Activated CD4-positive, alpha-beta T cell treated with anti-CD3 and anti-CD28 coated beads, Interleukin-10, Interleukin-2, amounts not matched to agents 100 ng/mL and 50 ng/mL, durations not matched to agents 16 hours and 8 hours (primary cell): ENCODE measurements around the gene MFGE8.

Source experiments
- DNase-seq: peaks from one replicate; pipeline ENCODE4 v3.0.0-alpha.2; 2020

Gene MFGE8

GRCh38 chr15:88897456-88898194 is 15.6 kb downstream of the MFGE8 start:
- DNase-seq, result peak; percentile 66

DNA sequence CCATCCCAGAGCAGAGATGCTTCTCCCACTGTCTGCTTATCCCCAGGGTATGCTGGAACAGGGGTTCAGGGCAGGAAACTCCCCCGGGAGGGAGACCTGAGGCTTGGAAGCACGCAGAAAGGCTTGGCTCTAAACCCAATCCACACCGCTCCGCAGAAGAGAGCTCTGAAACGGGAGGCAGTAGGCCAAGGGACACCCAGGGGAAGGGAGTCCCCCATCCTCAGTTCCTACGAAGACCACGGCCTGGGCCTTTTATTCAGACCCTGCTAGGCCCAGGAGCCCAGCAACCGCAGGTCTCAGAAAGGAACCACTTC is 16.1 kb downstream of the MFGE8 start:
- DNase-seq, result no peak

GRCh38 chr15:88896333-88897033 is 16.7 kb downstream of the MFGE8 start:
- no peak for DNase-seq

DNA sequence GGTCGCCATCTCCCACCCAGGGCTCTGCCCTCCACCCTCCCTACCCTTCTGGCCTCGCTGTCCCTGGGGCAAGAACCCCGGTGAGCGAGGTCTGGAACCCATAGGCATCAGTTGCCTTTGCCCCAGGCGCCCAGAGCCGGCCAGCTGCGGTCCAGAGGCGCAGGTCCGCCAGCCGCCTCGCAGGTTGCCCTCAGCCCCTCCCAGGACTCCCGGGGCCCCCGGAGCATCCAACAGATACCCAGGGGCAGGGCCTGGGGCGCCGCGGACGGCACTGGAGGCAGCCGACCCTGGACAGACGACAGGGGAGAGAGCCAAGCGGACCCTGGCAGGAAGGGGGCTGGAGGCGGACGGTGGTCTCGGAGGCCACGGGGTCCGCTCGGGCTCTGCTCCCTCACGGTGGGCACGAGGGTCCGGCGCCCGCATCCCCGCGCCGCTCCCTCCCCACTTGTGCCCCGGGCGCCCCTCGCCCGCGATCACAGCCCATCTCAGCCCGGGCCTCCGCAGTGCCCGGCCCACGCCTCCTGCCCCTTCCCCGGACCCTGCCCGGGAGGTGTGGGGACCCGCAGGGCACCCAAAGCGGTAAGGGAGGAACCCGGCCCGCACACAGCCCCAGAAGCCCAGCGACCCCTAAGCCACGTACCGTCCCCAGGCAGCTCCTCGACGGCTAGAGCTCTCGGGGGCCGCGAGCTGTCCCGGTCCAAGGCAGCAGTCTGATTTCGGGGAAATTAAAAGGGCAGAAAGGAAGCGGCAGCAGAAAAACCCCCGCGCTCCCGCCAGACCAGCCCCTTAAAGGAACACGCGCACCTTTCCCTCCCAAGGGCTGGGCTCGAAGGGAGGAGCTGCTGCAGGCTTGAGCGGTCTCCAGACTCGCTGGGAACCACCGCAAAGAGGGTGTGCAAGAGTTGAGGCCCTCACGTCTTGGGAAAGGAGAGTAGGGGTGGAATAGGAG is 18.1 kb downstream of the MFGE8 start, which contains the start of gene HAPLN3:
TSS of gene HAPLN3 (minus strand) at position 726 of the 949 bp plus-strand sequence. CDS start 8,246 bp downstream, outside the sequence.
- peak; percentile 76 for DNase-seq

DNA sequence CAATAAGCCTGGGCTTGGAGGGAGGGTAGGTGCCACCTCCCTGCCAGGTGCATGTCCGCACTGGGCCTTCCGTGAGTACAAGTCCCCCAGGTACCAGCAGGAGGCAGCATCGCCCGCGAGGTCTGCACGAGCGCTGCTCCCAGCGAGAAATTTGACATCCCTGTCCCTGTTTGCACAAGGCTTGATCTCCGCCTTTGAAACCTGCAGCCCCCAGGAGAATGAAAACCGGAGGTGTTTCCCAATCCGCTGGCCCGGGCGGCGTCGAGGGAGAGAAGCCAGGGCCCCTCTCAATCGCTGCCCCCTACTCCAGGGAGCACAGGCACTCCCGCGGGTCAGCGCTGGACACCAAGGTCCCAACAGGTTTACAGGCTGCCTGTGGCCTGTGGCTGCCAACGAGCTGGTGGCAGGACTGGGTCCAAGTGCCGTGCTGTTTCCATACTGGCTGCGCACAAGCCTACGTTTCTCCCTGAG is 18.8 kb downstream of the MFGE8 start:
- DNase-seq, result peak; percentile 87

DNA sequence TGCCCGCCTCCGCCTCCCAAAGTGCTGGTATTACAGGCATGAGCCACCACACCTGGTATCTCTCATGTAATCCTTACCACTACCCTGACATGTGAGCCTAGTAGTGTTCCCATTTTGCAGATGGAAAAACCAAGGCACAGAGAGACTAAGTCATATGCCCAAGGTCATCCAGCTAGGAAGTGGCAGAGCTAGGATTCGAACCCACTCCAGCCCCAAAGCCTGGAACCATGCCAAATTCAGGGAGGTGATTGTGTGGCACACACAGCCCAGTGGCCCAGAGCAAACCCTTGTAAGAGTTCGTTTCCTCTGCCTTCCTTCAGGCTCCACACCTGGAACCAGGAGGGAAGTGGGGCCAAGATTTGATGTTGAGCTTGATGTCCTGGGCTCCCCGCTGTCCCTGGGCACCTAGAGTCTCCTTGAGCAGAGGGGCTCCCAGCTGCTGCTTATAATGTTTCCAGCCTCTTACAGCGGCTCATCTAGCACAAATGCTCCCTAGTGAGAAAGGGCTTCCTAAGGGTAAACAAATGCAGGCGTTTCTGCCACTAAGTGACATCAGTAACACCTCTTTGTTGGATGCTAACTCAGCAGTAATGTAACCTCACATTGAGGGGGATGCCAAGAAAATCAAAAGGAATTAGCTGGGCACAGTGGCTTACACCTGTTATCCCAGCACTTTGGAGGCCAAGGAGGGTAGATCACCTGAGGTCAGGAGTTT is 21.5 kb downstream of the MFGE8 start:
- no peak for DNase-seq

GRCh38 chr15:88890495-88890894 is 22.7 kb downstream of the MFGE8 start:
- no peak for DNase-seq

DNA sequence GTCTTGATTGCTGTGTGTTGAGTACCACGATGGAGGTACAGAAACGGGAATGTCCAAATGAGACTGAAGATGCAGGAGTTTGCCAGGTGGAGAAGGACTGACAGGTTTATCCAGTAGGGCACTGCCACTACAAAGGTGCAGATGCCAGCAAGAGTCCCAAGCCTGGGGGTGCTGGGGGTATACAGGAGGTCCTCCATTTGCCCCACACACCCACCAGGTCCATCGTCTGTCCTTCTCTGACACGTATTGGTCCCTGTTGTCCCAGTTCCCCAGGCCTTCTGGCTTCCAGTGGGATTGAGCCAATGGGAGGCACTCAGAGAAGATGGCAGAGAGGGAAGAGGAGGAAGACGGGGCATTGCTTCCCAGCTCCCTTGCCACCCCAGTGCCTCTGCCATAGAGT is 24.5 kb downstream of the MFGE8 start:
- no peak for DNase-seq

DNA sequence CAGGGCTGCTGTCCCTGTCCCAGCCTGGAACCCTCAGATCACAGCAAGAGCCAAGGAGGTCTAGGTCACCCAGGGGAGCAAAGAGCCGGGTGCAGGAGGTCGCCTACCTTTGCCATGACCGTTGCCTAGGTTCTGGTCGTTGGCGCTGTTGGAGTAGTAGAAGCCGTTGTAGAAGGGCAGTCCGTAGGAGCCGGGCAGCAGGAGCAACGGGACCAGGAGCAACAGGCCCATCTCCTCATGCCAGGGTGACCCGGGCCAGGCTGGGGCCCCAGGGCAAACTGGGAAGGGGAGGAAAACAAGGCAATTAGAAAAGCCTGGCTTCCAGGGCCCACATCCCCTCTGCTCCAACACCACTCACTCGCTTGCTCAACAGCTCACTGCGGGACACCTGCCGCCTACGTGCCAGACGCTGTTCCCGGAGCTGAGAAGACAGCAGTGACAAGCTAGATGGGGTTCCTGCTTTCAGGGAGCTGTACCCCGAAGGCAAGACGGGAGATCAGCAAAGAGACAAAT is 26.1 kb downstream of the MFGE8 start:
- DNase-seq, result no peak

DNA sequence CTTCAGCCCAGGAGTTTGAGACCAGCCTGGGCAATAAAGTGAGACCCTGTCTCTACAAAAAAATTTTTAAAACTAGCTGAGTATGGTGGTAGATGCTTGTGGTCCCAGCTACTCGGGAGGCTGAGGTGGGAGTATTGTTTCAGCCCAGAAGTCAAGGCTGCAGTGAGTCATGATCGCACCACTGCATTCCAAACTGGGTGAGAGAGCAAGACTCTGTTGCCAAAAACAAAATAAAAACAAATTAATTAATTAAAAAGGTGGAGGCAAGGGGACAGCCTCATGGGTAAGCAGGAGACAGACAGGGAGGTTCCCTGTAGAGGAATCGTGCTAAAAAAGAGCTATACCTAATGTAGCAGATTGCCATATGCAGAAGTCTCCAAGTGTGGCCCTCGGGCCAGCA is 30.4 kb downstream of the MFGE8 start:
- DNase-seq, result no peak

GRCh38 chr15:88881775-88882174 is 31.4 kb downstream of the MFGE8 start:
- no peak for DNase-seq

DNA sequence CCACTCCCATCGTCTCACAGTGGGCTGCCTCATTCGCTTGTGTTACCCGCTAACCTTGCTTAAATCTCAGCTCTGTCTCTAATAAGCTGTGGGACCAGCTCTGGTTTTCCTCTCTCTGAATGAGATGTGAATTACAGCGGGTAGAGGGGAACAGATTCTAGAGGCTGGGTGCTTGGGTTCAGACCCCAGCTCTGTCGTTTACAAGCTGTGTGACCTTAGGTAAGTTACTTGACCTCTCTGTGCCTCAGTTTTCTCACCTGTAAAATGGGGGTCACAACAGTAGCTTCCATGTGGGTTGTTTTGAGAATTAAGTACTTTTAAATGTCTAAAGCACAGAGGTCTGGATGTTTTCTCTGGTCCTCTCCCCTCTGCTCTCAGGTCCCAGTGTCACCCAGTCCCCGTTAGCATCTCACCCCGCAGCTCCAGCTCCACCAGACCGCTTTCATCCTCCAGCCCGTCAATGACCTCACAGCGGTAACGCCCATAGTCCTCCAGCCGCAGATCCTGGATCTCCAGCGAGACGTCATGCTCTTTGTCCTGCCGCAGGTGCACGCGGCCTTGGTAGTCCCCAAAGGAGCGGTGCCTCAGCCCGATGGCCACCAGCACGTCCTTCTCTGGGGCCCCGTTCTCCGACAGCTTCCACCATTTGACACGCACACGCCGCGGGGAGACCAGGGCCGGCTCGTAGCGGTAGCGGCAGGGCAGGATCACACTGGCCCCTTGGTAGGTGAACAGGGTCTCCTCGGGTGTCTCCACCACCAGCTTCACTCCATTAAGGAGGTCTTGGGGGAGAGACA is 32.0 kb downstream of the MFGE8 start:
- DNase-seq, result no peak

DNA sequence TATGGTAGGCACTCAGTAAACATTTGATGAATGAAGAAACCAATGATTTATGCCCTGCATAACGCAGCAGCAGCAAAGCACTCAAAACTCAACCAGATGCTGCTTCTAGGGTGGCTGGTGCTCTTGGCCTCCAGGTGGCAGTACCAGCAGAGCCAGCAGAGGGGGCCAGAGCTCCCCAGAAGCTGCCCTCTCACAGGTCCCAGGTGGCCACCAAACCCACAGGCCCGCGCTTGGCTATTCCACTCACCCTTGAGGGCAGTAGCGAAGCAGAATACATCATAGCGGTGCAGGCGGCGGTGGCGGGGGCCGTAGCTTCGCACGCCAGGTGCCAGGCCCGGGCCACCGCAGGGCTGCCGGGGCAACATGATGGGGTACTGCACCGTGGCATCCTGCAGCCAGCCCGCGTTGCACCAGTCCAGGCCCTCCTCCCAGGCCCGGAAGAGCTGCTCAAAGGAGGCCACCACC is 34.4 kb downstream of the MFGE8 start:
- DNase-seq, result peak; percentile 52

GRCh38 chr15:88877906-88878305 is 35.3 kb downstream of the MFGE8 start:
- no peak for DNase-seq

GRCh38 chr15:88877415-88877814 is 35.8 kb downstream of the MFGE8 start:
- DNase-seq, result no peak

DNA sequence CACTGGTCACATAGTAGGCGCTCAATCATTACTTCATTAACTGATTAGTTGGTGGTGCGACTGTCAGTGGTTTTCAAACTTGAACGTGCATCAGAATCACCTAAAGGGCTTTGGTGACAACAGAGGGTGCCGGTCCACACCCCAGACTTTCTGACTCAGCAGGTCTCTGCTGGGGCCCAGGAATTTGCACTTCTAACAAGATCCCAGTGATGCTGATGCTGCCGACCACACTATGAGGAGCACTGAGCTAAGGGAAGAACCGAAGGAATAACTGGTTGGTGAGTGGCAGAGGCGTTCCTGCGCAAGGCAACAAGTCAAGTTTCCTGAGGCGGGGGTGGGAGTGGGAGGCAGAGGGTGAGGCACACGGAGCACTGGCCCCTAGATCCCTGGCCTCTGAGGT is 36.6 kb downstream of the MFGE8 start:
- DNase-seq, result no peak

DNA sequence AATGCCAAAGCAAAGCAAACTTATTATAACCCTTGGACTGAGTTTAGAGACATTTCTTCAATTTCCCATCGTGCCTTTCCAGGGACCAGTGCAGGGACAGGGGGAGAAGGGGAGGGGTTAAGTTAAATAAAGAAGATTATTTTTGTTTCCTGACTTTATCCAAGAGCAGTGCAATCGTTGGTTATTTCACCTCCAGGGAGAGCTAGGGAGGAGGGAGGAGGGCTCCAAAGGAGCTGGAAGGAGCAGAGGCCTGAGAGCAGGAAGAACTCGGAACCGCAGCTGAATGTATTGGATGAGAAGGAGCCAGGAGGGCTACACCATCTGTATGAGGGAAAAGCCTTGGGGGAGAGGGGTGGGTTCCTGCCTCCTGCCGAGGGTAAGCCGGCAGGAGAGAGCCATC is 38.5 kb downstream of the MFGE8 start:
- no peak for DNase-seq

- DNase-seq, result no peak
Measured at GRCh38 chr15:88874275-88874674, 38.9 kb downstream of the MFGE8 start.

GRCh38 chr15:88873786-88874185 is 39.4 kb downstream of the MFGE8 start:
- no peak for DNase-seq

DNA sequence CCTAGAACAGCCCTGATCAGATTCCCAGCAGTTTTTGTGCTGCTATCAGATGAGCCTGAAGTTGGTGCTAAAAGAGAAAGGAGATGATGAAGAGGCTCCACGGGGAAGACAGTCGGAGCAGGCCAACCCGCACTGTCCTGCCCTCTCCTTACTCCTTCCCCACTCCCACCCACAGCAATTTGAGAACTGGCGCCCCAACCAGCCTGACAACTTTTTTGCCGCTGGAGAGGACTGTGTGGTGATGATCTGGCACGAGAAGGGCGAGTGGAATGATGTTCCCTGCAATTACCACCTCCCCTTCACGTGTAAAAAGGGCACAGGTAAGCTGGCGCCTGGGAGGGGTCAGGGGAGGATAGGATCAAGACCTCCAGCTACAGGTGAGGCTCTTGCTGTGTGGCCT is 40.5 kb downstream of the MFGE8 start:
- no peak for DNase-seq

- no peak for DNase-seq
Measured at GRCh38 chr15:88872106-88872505, 41.1 kb downstream of the MFGE8 start.
